Measurements from ENCODE around the gene GNPTG. TPM values are rescaled to one million over a fixed set of nuclear protein-coding genes. Genes with fewer than 3 reads are reported as not detected.

Gene GNPTG
- total RNA-seq: 23.6 and 24.6 TPM in 2 replicates

DNA sequence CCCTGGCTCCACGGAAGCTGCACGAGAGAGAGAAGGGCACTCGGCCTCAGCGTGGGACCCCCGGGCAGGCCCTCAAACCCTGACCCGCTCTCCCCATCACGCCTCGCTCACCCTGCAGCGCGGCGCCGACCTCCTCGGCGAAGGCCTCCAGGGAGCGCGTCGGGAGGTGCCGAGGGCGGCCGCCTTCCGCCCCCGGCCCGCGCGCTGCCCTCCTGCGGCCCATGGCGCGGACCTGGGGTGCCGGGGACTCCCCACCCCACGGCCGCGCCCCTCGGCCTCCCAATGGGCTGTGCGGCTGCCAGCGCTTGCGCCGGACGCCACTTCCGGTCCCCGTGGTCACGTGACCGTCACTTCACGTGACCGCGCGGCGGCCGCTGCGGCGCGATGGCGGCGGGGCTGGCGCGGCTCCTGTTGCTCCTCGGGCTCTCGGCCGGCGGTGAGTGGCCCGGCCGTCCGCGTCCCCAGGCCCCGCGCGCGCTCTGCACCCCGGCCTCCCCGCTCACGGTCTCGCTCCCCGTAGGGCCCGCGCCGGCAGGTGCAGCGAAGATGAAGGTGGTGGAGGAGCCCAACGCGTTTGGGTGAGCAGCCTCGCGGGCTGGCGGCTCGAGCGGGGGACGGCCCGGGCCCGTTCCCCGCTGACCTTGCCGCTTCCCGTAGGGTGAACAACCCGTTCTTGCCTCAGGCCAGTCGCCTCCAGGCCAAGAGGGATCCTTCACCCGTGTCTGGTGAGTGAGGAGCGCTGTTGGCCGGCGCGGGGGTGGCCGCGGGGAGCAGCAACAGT, at the start of gene GNPTG, which contains the start of gene TSR3:
TSS of gene GNPTG (plus strand) at position 350 of the 781 bp plus-strand sequence. CDS start at position 385, 35 bp downstream.
TSS of gene TSR3 (minus strand) at position 297 of the 781 bp plus-strand sequence. CDS start at position 223, 74 bp downstream.

DNA sequence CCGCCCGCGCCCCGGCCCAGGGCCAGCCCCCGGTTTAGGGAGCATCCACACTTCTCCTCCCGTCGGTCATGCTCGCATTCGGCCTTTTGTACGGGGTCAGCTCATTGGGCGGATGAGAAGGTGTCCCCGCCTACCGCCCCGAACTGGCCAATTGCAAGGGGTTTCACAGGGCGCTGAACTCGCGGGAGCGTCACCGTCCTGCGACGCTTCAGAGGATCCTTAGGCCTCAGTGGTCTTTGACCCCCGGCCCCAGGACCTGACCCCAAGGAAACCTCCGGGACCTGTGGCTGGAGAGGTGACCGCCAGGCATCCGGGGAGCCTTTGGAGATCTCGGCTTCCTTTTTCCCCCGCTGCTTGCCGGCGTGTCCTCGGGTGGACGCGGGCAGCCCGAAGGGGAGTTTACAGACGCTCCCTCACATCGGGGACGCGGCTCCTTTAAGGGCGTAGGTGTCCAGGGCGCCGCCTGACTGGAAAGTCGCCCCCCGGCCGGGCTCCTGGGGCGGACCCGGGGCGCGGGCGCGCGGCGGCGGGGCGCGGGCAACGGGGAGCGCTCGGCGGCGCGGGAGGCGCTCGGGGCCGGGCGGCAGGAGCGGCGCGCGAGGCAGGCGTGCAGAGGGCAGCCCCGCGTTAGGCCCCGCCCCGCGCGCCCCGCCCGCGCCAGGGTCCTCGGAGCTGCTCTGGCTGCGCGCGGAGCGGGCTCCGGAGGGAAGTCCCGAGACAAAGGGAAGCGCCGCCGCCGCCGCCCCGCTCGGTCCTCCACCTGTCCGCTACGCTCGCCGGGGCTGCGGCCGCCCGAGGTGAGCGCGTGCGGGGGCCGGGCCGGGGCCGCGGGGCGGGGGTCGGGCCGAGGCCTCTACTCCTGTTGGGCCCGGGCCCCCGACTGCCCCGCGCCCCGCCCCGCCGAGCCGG, 42.5 kb upstream of the GNPTG start, which contains the start of gene UBE2I:
TSS of gene UBE2I (plus strand) at position 660 of the 909 bp plus-strand sequence. CDS start 4,395 bp downstream, outside the sequence.

DNA sequence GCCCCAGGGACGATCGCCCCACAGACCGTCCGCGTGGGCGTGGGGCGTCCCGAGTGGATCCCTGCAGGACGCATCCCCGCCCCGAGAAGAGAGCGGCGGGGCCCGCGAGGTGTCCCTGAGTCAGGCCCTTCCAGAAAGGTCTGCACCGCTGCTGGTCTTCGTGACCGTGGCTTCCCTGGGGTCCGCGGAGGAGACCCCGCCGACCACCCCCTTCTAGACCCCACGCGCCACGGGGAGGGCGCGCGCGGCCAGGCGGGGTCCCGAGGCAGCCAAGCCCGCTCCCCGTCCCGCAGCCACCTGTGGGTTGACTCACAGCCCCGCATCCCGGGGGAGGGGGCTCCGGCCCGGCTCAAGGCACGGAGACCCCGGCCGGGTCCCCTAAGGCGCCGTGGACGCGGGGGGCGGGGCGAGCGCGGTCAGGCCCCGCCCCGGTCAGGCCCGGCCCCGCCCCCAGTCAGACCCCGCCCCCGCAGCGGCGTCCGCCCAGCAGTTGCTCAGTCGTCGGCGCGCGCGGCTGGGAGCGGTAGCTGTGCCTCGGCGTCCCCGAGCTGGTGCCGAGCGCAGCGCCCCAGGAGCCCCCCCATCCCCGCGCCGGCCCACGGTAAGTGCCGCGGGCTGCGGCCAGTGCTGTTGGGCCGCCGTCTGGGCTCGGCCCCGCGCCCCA, 18.4 kb upstream of the GNPTG start, which contains the start of gene BAIAP3:
TSS of gene BAIAP3 (plus strand) at position 497 of the 664 bp plus-strand sequence. CDS start 4,905 bp downstream, outside the sequence.

Other genes with a start within 250 kb of the GNPTG start
- 0.07 and 0.37 TPM in 2 replicates for gene CACNA1H, start 198.8 kb upstream of the GNPTG start, total RNA-seq
- gene TPSG1, start 126.7 kb upstream of the GNPTG start, total RNA-seq: not detected in 2 replicates
- not detected in 2 replicates for gene TPSB2, start 121.7 kb upstream of the GNPTG start, total RNA-seq
- not detected in 2 replicates for gene TPSAB1, start 111.2 kb upstream of the GNPTG start, total RNA-seq
- gene TPSD1, start 95.9 kb upstream of the GNPTG start, total RNA-seq: not detected in 2 replicates
- 68.8 and 72.0 TPM in 2 replicates for gene UBE2I, start 42.3 kb upstream of the GNPTG start, total RNA-seq
- 0.21 TPM in 1 of 2 replicates, not detected in the other for gene BAIAP3, start 18.3 kb upstream of the GNPTG start, total RNA-seq
- 108 and 192 TPM in 2 replicates for gene TSR3, start 53 bp upstream of the GNPTG start, total RNA-seq
- 5.3 and 9.3 TPM in 2 replicates for gene UNKL, start 62.8 kb downstream of the GNPTG start, total RNA-seq
- 25.5 and 26.0 TPM in 2 replicates for gene UQCC4, start 68.8 kb downstream of the GNPTG start, total RNA-seq
- gene PERCC1, start 79.1 kb downstream of the GNPTG start, total RNA-seq: not detected in 2 replicates
- not detected in 2 replicates for gene CCDC154, start 92.6 kb downstream of the GNPTG start, total RNA-seq
- gene CLCN7, start 123.1 kb downstream of the GNPTG start, total RNA-seq: 15.7 and 39.3 TPM in 2 replicates
- not detected in 2 replicates for gene PTX4, start 137.0 kb downstream of the GNPTG start, total RNA-seq
- gene TELO2, start 141.4 kb downstream of the GNPTG start, total RNA-seq: 17.4 and 18.9 TPM in 2 replicates
- 0.23 and 0.35 TPM in 2 replicates for gene TMEM204, start 181.7 kb downstream of the GNPTG start, total RNA-seq